Measurements from ENCODE around the gene SEC14L5.

SEC14L5 gene

DNA sequence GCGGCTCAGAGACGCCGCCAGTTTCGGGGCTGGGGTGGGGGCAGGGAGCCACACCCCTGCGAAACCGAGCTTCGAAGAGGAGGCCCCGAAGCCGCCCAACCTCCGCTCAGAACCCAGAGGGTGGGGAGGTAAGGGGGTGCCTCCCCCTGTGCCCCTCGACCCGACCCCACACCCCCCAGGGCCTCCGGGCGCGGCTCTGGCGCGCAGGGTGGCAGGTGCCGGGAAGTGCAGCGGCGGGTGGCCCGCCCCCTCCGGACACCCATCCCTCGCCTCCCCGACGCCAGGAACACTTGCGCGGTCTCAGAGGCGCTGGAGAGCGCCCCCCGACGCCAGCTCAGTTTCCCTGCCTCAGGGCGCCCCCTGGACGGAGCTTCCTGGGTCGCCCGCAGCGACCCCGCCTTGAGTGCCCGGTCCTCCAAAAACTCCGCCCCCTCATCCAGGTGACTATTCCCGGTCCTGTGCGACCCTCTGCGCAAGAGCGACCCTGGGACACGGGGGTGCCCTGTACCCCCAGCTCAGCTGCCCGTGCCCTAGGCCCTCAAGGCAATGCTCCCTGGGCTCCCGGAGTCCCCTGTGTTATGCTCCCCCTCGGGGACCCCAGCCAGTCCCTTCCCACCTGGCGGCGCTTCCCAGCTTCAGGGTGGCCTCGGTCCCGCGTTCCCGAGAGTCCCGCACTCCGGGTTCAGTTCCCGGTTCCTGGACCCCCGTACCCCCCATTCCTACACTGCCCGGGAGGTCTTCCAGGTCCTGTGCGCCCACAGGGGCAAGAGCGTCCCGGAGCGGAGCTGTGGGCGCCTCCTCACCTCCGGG lies 21.7 kb upstream of the SEC14L5 start:
- no peaks in the 10 kb centered on the region for H3K9me2 ChIP-seq (replicated peaks; ENCODE audit: control insufficient read depth, low read length)
- TF ChIP-seq, protein P1, sequence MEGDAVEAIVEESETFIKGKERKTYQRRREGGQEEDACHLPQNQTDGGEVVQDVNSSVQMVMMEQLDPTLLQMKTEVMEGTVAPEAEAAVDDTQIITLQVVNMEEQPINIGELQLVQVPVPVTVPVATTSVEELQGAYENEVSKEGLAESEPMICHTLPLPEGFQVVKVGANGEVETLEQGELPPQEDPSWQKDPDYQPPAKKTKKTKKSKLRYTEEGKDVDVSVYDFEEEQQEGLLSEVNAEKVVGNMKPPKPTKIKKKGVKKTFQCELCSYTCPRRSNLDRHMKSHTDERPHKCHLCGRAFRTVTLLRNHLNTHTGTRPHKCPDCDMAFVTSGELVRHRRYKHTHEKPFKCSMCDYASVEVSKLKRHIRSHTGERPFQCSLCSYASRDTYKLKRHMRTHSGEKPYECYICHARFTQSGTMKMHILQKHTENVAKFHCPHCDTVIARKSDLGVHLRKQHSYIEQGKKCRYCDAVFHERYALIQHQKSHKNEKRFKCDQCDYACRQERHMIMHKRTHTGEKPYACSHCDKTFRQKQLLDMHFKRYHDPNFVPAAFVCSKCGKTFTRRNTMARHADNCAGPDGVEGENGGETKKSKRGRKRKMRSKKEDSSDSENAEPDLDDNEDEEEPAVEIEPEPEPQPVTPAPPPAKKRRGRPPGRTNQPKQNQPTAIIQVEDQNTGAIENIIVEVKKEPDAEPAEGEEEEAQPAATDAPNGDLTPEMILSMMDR (IDR thresholded peaks at IDR 0.05; ENCODE audit: low read depth, low read length, poor library complexity, severe bottlenecking): peak; percentile 44
- TF ChIP-seq EZH2phosphoT487 (IDR thresholded peaks at IDR 0.05; ENCODE audit: borderline replicate concordance, low read length): peak; percentile 46; the same call in 1 of the 2 replicates
- peaks cover 6% of the 10 kb centered on the region; the same call in 1 of the 2 replicates for H3K4me1 ChIP-seq (ENCODE audit: control insufficient read depth, low read length)
- no peaks in the 10 kb centered on the region for H3K9me3 ChIP-seq (ENCODE audit: control insufficient read depth, insufficient read depth, low read length)
- H4K20me1 ChIP-seq (ENCODE audit: control insufficient read depth, insufficient read depth, low read depth, low read length): no peaks in the 10 kb centered on the region
- peak overlapping the region; percentile 22; the same call in 1 of the 2 replicates for H3K4me3 ChIP-seq (ENCODE audit: low read length)
- H3K27ac ChIP-seq (ENCODE audit: low read depth, low read length): no peak overlapping the region
- no peaks in the 10 kb centered on the region for H3K36me3 ChIP-seq (ENCODE audit: control insufficient read depth, low read length)
- H3K27me3 ChIP-seq (ENCODE audit: control insufficient read depth, low read length): peaks cover 25% of the 10 kb centered on the region
- H3F3A ChIP-seq (ENCODE audit: control insufficient read depth, insufficient read depth): no peaks in the 10 kb centered on the region
- peak overlapping the region; percentile 53 for H3K4me2 ChIP-seq (ENCODE audit: low read length)
- H3K79me2 ChIP-seq (ENCODE audit: control insufficient read depth, low read length): no peaks in the 10 kb centered on the region

- H3K9me3 ChIP-seq (ENCODE audit: control insufficient read depth, insufficient read depth, low read length): no peaks in the 10 kb centered on the region
- H3K27ac ChIP-seq (ENCODE audit: low read depth, low read length): no peak within 1 kb of the TSS
- H3F3A ChIP-seq (ENCODE audit: control insufficient read depth, insufficient read depth): no peaks in the 10 kb centered on the region
- H3K9me2 ChIP-seq (replicated peaks; ENCODE audit: control insufficient read depth, low read length): no peaks in the 10 kb centered on the region
- TF ChIP-seq, protein P1 (IDR thresholded peaks at IDR 0.05; ENCODE audit: low read depth, low read length, poor library complexity, severe bottlenecking): no peak
- no peak for TF ChIP-seq EZH2phosphoT487 (IDR thresholded peaks at IDR 0.05; ENCODE audit: borderline replicate concordance, low read length)
- peaks cover 6% of the 10 kb centered on the region; the same call in 1 of the 2 replicates for H3K4me1 ChIP-seq (ENCODE audit: control insufficient read depth, low read length)
- H3K4me2 ChIP-seq (ENCODE audit: low read length): peak within 1 kb of the TSS; percentile 53
- peaks cover 25% of the 10 kb centered on the region for H3K27me3 ChIP-seq (ENCODE audit: control insufficient read depth, low read length)
- no peaks in the 10 kb centered on the region for H3K79me2 ChIP-seq (ENCODE audit: control insufficient read depth, low read length)
- no peaks in the 10 kb centered on the region for H3K36me3 ChIP-seq (ENCODE audit: control insufficient read depth, low read length)
- no peaks in the 10 kb centered on the region for H4K20me1 ChIP-seq (ENCODE audit: control insufficient read depth, insufficient read depth, low read depth, low read length)
- peak within 1 kb of the TSS; percentile 22; the same call in 1 of the 2 replicates for H3K4me3 ChIP-seq (ENCODE audit: low read length)
Measured at GRCh38 chr16:4936991-4937781, 20.9 kb upstream of the SEC14L5 start, which contains the start of gene PPL. TSS of gene PPL (minus strand) at chr16:4937148. CDS start at chr16:4937045, 103 bp downstream.

DNA sequence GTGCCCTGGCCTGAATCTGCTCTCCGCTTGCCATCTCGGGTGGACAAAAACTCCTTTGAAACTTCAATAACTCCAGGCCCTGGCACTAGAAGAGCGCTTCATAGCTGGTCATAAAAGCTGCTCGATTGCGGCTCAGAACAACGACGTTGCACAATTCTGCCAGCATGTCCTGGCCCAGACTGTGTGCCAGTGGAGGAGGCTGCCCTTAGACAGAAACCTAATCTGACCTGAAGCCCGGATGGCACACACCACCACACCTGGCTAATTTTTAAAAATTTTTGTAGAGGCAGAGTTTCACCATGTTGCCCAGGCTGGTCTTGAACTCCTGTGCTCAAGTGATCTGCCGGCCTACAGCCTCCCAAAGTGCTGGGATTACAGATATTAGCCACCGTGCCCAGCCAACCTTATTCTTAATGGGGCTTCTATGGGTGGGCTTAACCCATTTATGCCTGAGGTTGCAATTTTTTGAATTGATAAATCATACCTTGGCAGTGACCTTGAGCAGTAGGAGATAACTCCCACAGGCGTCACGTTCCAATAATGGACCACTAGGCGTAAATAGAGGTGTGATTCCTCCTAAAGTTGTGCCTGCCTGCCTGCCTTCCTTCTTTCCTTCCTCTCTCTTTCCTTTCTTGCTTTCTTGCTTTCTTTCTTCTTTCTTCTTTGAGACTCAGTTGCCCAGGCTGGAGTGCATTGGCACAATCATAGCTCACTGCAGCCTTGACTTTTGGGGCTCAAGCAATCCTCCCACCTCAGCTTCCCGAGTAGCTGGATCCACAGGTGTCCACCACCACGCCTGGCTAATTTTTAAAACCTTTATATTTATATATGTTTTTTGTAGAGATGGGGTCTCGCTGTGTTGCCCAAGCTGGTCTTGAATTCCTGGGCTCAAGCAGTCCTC lies 20.1 kb upstream of the SEC14L5 start:
- Histone ChIP-seq H3K9me2 (replicated peaks; ENCODE audit: control insufficient read depth, low read length) (no peaks in the 10 kb centered on the region), H3K36me3 (ENCODE audit: control insufficient read depth, low read length) (no peaks in the 10 kb centered on the region), H3K4me3 (ENCODE audit: low read length) (no peak overlapping the region), H3K4me2 (ENCODE audit: low read length) (no peak overlapping the region), H3F3A (ENCODE audit: control insufficient read depth, insufficient read depth) (no peaks in the 10 kb centered on the region), H4K20me1 (ENCODE audit: control insufficient read depth, insufficient read depth, low read depth, low read length) (no peaks in the 10 kb centered on the region), H3K27me3 (ENCODE audit: control insufficient read depth, low read length) (peaks cover 25% of the 10 kb centered on the region), H3K79me2 (ENCODE audit: control insufficient read depth, low read length) (no peaks in the 10 kb centered on the region), H3K4me1 (ENCODE audit: control insufficient read depth, low read length) (peaks cover 6% of the 10 kb centered on the region; the same call in 1 of the 2 replicates), H3K9me3 (ENCODE audit: control insufficient read depth, insufficient read depth, low read length) (no peaks in the 10 kb centered on the region), H3K27ac (ENCODE audit: low read depth, low read length) (no peak overlapping the region)
- TF ChIP-seq, protein P1 (IDR thresholded peaks at IDR 0.05; ENCODE audit: low read depth, low read length, poor library complexity, severe bottlenecking): no peak
- no peak for TF ChIP-seq EZH2phosphoT487 (IDR thresholded peaks at IDR 0.05; ENCODE audit: borderline replicate concordance, low read length)

Data from DOHH2 (cell line).